Keratinocyte (primary cell): ENCODE results near the gene ATP11A.

Experiments used
- EZH2 ChIP-seq: IDR thresholded peaks from one replicate; pipeline ENCODE4 v1.6.1; 2012; ENCODE audit warnings: inconsistent platforms, mild to moderate bottlenecking, low read length, moderate library complexity
- TF ChIP-seq, protein P1 (sequence below), 3 experiments: IDR thresholded peaks in 1 of 3; conservative IDR thresholded peaks in 1 of 3; optimal IDR thresholded peaks in 1 of 3; 2 replicates in 2 of 3; 3 replicates in 1 of 3; pipeline versions ENCODE3 to v1.5.1; 2011; ENCODE audit warnings: low read length in 3 of 3, mild to moderate bottlenecking in 3 of 3, moderate library complexity in 2 of 3, control low read depth in 1 of 3, inconsistent platforms in 1 of 3; ENCODE audit not compliant: insufficient read depth in 2 of 3; ENCODE audit errors: extremely low read depth in 1 of 3

DNA sequence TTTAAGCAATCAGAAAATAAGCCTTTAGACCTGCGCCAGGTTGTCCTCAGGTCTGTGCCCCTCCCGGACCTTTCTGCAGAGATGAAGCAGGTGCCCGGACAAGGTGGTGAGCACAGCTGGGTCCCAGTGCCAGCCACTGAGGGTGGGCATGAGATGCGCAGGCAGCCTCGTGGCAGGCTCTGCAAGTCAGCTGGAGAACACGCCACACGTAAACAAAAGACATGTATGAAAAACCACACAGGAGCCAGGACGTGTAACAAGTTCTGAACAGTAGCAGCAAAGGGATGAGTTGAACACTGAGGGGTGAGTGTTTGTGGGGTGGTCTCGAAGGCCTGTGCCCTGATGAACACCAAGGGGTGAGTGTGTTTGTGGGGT lies 210.4 kb downstream of the ATP11A start:
- TF ChIP-seq, protein P1, sequence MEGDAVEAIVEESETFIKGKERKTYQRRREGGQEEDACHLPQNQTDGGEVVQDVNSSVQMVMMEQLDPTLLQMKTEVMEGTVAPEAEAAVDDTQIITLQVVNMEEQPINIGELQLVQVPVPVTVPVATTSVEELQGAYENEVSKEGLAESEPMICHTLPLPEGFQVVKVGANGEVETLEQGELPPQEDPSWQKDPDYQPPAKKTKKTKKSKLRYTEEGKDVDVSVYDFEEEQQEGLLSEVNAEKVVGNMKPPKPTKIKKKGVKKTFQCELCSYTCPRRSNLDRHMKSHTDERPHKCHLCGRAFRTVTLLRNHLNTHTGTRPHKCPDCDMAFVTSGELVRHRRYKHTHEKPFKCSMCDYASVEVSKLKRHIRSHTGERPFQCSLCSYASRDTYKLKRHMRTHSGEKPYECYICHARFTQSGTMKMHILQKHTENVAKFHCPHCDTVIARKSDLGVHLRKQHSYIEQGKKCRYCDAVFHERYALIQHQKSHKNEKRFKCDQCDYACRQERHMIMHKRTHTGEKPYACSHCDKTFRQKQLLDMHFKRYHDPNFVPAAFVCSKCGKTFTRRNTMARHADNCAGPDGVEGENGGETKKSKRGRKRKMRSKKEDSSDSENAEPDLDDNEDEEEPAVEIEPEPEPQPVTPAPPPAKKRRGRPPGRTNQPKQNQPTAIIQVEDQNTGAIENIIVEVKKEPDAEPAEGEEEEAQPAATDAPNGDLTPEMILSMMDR (optimal IDR thresholded peaks at IDR 0.05 in 1 of 3, IDR thresholded peaks at IDR 0.05 in 1 of 3, conservative IDR thresholded peaks at IDR 0.05 in 1 of 3; ENCODE audit: extremely low read depth in 1 of 3, insufficient read depth in 2 of 3, low read length in 3 of 3) = no peak
- TF ChIP-seq EZH2 = no peak
